Measurements from ENCODE around the gene SFMBT2.

DNA sequence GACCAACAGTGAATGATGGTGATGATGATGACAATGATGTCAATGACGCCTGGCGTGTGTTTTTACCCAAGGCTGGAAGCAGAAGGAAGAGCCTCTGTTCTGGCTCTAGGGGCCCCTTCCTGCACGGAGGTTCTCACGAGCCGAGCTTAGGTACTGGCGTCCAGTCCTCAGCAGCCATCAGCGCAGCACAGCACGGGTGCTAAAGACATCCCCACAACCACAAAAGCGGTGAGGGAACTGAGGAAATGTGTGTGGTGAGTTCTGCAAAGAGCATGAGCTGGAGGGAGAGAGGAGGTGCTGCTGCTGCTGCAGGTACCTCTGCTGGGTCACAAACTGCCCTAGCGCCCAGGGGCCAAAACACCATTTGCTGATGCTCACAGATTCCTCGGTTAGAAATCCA lies 81.6 kb downstream of the SFMBT2 start:
- no peak for TF ChIP-seq YY1 (IDR thresholded peaks at IDR 0.05; ENCODE audit: insufficient read depth, insufficient read length)
- no peak for TF ChIP-seq ZNF274 (IDR thresholded peaks at IDR 0.05; ENCODE audit: low read depth, low read length)

All from NT2/D1 (cell line).